Right ventricle myocardium inferior (tissue), 1 donor: ENCODE results near the gene OR4C12. TPM values are rescaled to one million over a fixed set of nuclear protein-coding genes. Genes with fewer than 3 reads are reported as not detected.
"Not testable (repeated sequence)": the region's sequence is repeated elsewhere in the genome, so short reads cannot be mapped to it uniquely, and the experiment has no call there.

Experiments used
- ATAC-seq: fragments of 200-7000 bp; cut with Tn5 transposase; one replicate; pipeline ENCODE4 v1.9.1; 2020; ENCODE audit warnings: mild to moderate bottlenecking, moderate library complexity
- DNase-seq: peaks from one replicate; pipeline ENCODE4 v3.0.0; 2021; ENCODE audit errors: missing footprints
- intact Hi-C: fragments of 100-400 bp; cut with DNase I; formaldehyde crosslinking; loops from one replicate; pipeline ENCODE4 v1.11.0; 2022
- long read RNA-seq: library from polyadenylated mRNA; unstranded; transcript quantifications from one replicate; pipeline ENCODE4 v2.0.0, GENCODE V29; 2021
- total RNA-seq: library from RNA; stranded (reverse); fragmentation: NEBNext Ultra II Directional; extraction: Animal tissue kit (Norgen Biotek cat#: 25700); gene quantifications from one replicate; pipeline ENCODE4 v1.2.1, GENCODE V29; 2021
- donor health status: DM: no; HTN: yes; CAD: no; lungs with severe emphysema.

The OR4C12 gene
- total RNA-seq: not detected
- long read RNA-seq: 0 reads

- intact Hi-C loops, DNase-seq, ATAC-seq: not testable (repeated sequence)
Measured at GRCh38 chr11:49982435-49982834, at the start of gene OR4C12. OR4C12 (minus strand) TSS chr11:49982535; CDS start chr11:49982501, 34 bp downstream.

DNA sequence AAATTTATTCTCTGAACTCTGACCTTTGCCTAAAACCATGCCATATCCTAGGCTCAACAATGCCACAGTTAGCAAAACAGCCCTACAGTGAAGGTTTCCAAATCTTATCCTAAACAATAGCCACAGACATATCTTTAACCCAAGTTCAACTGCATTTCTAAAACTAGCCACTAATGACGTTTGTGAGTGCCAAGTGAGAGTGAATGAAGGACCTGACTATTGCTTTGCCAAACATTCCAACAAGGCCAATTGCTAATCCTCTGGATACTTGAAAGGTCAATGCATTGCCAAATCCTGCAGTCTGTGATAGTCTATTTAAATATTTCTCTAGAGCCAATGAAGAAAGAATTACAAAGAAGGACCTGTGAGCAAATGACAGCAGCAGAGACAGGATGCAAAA lies 47.9 kb upstream of the OR4C12 start:
- intact Hi-C loops: no loop called here
- peak; percentile 89 for ATAC-seq
- no peak for DNase-seq

GRCh38 chr11:49995565-49995964 lies 13.2 kb upstream of the OR4C12 start:
- intact Hi-C loops: no loop called here
- DNase-seq (no peak), ATAC-seq (no peak)

DNA sequence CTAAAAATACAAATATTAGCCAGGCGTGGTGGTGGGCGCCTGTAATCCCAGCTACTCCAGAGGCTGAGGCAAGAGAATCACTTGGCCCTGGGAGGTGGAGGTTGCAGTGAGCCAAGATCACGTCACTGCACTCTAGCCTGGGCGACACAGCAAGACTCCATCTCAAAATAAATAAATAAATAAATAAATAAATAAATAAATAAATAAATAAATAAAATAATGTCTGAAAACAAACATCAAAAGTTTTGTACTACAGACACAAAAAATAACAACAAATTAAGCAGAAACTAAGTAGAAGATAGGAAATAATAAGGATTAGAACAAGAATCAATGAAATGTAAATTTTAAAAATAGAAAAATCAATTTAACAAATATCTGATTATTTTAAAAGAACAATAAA lies 8.9 kb downstream of the OR4C12 start:
- intact Hi-C loops, ATAC-seq, DNase-seq: not testable (repeated sequence)

DNA sequence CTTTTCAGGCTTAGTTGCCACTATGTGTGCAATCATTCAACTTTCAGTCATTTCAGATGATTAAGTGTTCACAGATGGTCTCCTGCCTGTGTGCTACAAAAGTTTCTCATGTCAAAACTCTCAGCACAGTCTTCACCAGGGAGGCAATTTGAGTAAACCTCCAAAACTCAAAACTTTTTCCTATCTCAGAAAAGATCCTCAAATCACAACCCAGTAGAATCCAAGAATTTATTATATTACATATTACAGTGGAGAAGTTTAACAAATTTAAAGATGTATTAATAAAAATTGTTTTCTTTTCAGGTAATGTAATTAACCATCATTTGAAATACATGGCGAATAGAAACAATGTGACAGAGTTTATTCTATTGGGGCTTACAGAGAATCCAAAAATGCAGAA lies 30.2 kb downstream of the OR4C12 start, which contains the start of gene OR4C13:
Gene OR4C13 (plus strand): TSS at position 301 of the 400 bp plus-strand sequence. CDS start 32 bp downstream, at position 333.
- DNase-seq (no peak), ATAC-seq (no peak)
- intact Hi-C loops: no loop called here

GRCh38 chr11:49948701-49949100 lies 33.6 kb downstream of the OR4C12 start:
- DNase-seq, ATAC-seq, intact Hi-C loops: not testable (repeated sequence)

Other genes starting within 250 kb of the OR4C12 start
- gene OR4C13, start 30.1 kb downstream of the OR4C12 start, total RNA-seq: not detected
- not detected for gene OR4C45, start 50.3 kb upstream of the OR4C12 start, total RNA-seq